Stimulated activated CD4-positive, alpha-beta T cell treated with anti-CD3 and anti-CD28 coated beads, Interleukin-1b, Interleukin-23, amount 100 ng/mL, for 4 hours (primary cell): ENCODE measurements around the gene RNF223.

ENCODE experiments used
- DNase-seq, 2 donors: peaks; one replicate each; pipeline ENCODE4 v3.0.0-alpha.2; 2020; ENCODE audit warnings: low read depth in 2 of 2

The RNF223 gene

GRCh38 chr1:1026599-1027413 is 47.3 kb downstream of the RNF223 start:
- DNase-seq = no peak

- no peak for DNase-seq
These were observed 48.4 kb downstream of the RNF223 start for GRCh38 chr1:1025730-1026129.

GRCh38 chr1:1024771-1025699 is 49.1 kb downstream of the RNF223 start:
- no peak for DNase-seq

- no peak for DNase-seq
These were observed 49.8 kb downstream of the RNF223 start for GRCh38 chr1:1024149-1024770.

GRCh38 chr1:1023700-1024099 is 50.4 kb downstream of the RNF223 start:
- DNase-seq = no peak

GRCh38 chr1:1022302-1023009 is 51.6 kb downstream of the RNF223 start:
- no peak for DNase-seq

- no peak for DNase-seq
These were observed 52.2 kb downstream of the RNF223 start for GRCh38 chr1:1021920-1022259.

- no peak for DNase-seq
These were observed 52.8 kb downstream of the RNF223 start for GRCh38 chr1:1021010-1021919.
